CD14-positive monocyte (primary cell): ENCODE results near the gene TMEM169. TPM values are rescaled to one million over a fixed set of nuclear protein-coding genes. Genes with fewer than 3 reads are reported as not detected.

Source experiments
- DNase-seq, 3 donors: peaks; one replicate each; pipeline ENCODE4 v3.0.0-alpha.2; 2011 to 2022
- H2AFZ ChIP-seq: 2 replicates; pipeline ENCODE4 v1.6.0; 2012; ENCODE audit warnings: mild to moderate bottlenecking, low read depth, low read length, inconsistent platforms; ENCODE audit not compliant: insufficient read depth, poor library complexity, severe bottlenecking
- H3K27ac ChIP-seq, 2 donors: 1 replicate in 1 of 2; 2 replicates in 1 of 2; pipeline ENCODE4 v1.5.1; 2012 to 2013; ENCODE audit warnings: low read length in 2 of 2, control low read depth in 1 of 2, inconsistent platforms in 1 of 2, low read depth in 1 of 2, mild to moderate bottlenecking in 1 of 2
- H3K27me3 ChIP-seq, 2 donors: one replicate each; pipeline versions ENCODE4 v1.6.0 to v1.6.1; 2011 to 2013; ENCODE audit warnings: low read length in 2 of 2; ENCODE audit not compliant: control insufficient read depth in 2 of 2, insufficient read depth in 2 of 2
- H3K36me3 ChIP-seq, 2 donors: replicated peaks in 1 of 2; 1 replicate in 1 of 2; 2 replicates in 1 of 2; pipeline versions ENCODE4 v1.5.1 to v1.6.1; 2012 to 2013; ENCODE audit warnings: low read length in 2 of 2, control low read depth in 1 of 2, inconsistent platforms in 1 of 2, mild to moderate bottlenecking in 1 of 2; ENCODE audit not compliant: insufficient read depth in 2 of 2, control insufficient read depth in 1 of 2
- H3K4me1 ChIP-seq, 2 donors: 1 replicate in 1 of 2; 2 replicates in 1 of 2; pipeline versions ENCODE4 v1.5.1 to v1.6.1; 2012 to 2013; ENCODE audit warnings: low read length in 2 of 2, control low read depth in 1 of 2, inconsistent platforms in 1 of 2, mild to moderate bottlenecking in 1 of 2, moderate library complexity in 1 of 2; ENCODE audit not compliant: insufficient read depth in 2 of 2, control insufficient read depth in 1 of 2
- H3K4me2 ChIP-seq: replicated peaks from 2 replicates; pipeline ENCODE3; 2012; ENCODE audit warnings: low read length, moderate library complexity, mild to moderate bottlenecking; ENCODE audit not compliant: poor library complexity, severe bottlenecking; ENCODE audit errors: extremely low read depth
- H3K4me3 ChIP-seq, 3 experiments: fragments of 200-600 bp in 1 of 3; sonication (generic) in 1 of 3; replicated peaks in 1 of 3; 1 replicate in 2 of 3; 2 replicates in 1 of 3; pipeline ENCODE4 v1.5.1; 2011 to 2013; ENCODE audit warnings: low read length in 3 of 3, mild to moderate bottlenecking in 3 of 3, control low read depth in 2 of 3, low read depth in 2 of 3, inconsistent platforms in 1 of 3, moderate library complexity in 1 of 3
- H3K79me2 ChIP-seq: 2 replicates; pipeline ENCODE4 v1.6.0; 2012; ENCODE audit warnings: mild to moderate bottlenecking, control low read depth, inconsistent platforms, low read length, moderate library complexity; ENCODE audit not compliant: insufficient read depth
- H3K9ac ChIP-seq: 2 replicates; pipeline ENCODE4 v1.6.0; 2017; ENCODE audit warnings: low read length, mild to moderate bottlenecking; ENCODE audit not compliant: insufficient read depth, poor library complexity, severe bottlenecking
- H3K9me3 ChIP-seq, 2 donors: replicated peaks in 1 of 2; 1 replicate in 1 of 2; 2 replicates in 1 of 2; pipeline versions ENCODE4 v1.5.1 to v1.6.1; 2012 to 2013; ENCODE audit warnings: low read length in 2 of 2, control low read depth in 1 of 2; ENCODE audit not compliant: control insufficient read depth in 1 of 2, insufficient read depth in 1 of 2
- H4K20me1 ChIP-seq: 2 replicates; pipeline ENCODE4 v1.6.0; 2012; ENCODE audit warnings: mild to moderate bottlenecking, low read length, control low read depth, moderate library complexity; ENCODE audit not compliant: insufficient read depth
- H3K27ac Mint-ChIP-seq, 7 donors: one replicate each; pipeline ENCODE4 v1.8.0; 2020; ENCODE audit warnings: mild to moderate bottlenecking in 7 of 7, mixed read lengths in 7 of 7, moderate library complexity in 6 of 7, inconsistent platforms in 2 of 7
- H3K27me3 Mint-ChIP-seq, 3 donors: one replicate each; pipeline ENCODE4 v1.8.0; 2021 to 2022; ENCODE audit warnings: low read depth in 3 of 3, mild to moderate bottlenecking in 3 of 3, mixed read lengths in 3 of 3, moderate library complexity in 3 of 3, inconsistent platforms in 1 of 3
- H3K36me3 Mint-ChIP-seq, 2 donors: one replicate each; pipeline ENCODE4 v1.8.0; 2020; ENCODE audit warnings: mixed read lengths in 2 of 2, inconsistent platforms in 1 of 2, mild to moderate bottlenecking in 1 of 2
- H3K4me1 Mint-ChIP-seq: one replicate; pipeline ENCODE4 v1.8.0; 2020; ENCODE audit warnings: mild to moderate bottlenecking, mixed read lengths
- H3K4me3 Mint-ChIP-seq, 2 donors: one replicate each; pipeline ENCODE4 v1.8.0; 2020; ENCODE audit warnings: mild to moderate bottlenecking in 2 of 2, mixed read lengths in 2 of 2, moderate library complexity in 1 of 2
- H3K9me3 Mint-ChIP-seq, 7 donors: one replicate each; pipeline ENCODE4 v1.8.0; 2020 to 2022; ENCODE audit warnings: mixed read lengths in 7 of 7, mild to moderate bottlenecking in 6 of 7, moderate library complexity in 6 of 7, inconsistent platforms in 2 of 7
- WGBS: methylation state at CpG from one replicate; pipeline ENCODE4 v1.1.5; 2013; ENCODE audit warnings: missing lambda C conversion rate; ENCODE audit not compliant: insufficient coverage; 5-methylcytosine and 5-hydroxymethylcytosine counted together
- intact Hi-C, 2 donors: fragments of 100-400 bp; cut with micrococcal nuclease; formaldehyde crosslinking; loops; one replicate each; pipeline versions ENCODE4 v1.15.0 to v1.15.1; 2023
- polyA plus RNA-seq, 3 donors: library from polyadenylated mRNA; depleted of rRNA in 1 of 3; unstranded in 2 of 3; stranded (reverse) in 1 of 3; fragments of 300-500 nt in 2 of 3; fragments of >200 nt in 1 of 3; fragmentation: Illumina TruSeq in 2 of 3; gene quantifications; 1 replicate in 2 of 3; 2 replicates in 1 of 3; pipeline ENCODE4 v1.2.3, GENCODE V29; 2012 to 2021
- TF ChIP-seq, protein P1 (sequence below): fragments of 200-600 bp; IDR thresholded peaks from one replicate; pipeline ENCODE4 v1.8.0; 2022; ENCODE audit warnings: antibody characterized with exemption, mild to moderate bottlenecking

Gene TMEM169
- polyA plus RNA-seq, 3 donors, result 0.24 to 0.92 (median 0.74) TPM

DNA sequence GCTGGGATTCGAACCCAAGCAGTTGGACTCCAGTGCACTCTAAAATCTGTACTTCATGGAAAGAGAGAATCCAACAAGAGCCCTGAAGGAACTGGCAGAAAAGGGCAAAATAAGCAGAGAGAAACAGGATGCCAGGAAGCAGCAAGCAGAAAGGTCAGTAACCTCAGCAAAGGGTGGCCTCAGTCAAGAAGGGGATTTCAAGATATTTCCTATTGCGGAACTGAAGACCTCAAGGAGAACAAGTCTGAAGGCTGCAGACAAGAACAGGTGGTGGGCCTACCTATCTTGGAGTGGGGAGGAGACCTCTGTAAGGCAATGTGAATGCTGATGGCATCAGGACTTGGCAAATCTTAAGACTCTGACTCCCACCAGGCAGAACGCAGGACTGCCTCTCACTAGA, 48.3 kb upstream of the TMEM169 start:
- Histone ChIP-seq H3K4me3 (no peak overlapping the region), H3K27ac (no peak overlapping the region), H2AFZ (no peak overlapping the region), H3K4me1 (no peaks in the 10 kb centered on the region), H3K4me2 (no peak overlapping the region), H3K36me3 (peaks cover 0 to 47% of the 10 kb centered on the region in 2 donors), H3K9me3 (no peaks in the 10 kb centered on the region), H3K79me2 (no peaks in the 10 kb centered on the region), H3K27me3 (no peaks in the 10 kb centered on the region), H3K9ac (no peak overlapping the region), H4K20me1 (no peaks in the 10 kb centered on the region)
- Mint-ChIP-seq H3K27ac (no peak overlapping the region), H3K4me3 (no peak overlapping the region), H3K9me3 (no peaks in the 10 kb centered on the region), H3K27me3 (no peaks in the 10 kb centered on the region), H3K4me1 (no peaks in the 10 kb centered on the region), H3K36me3 (peaks cover 39 to 46% of the 10 kb centered on the region in 2 donors)
- intact Hi-C loops, result loop anchor here (5.0 to 10.0 kb wide), 2 partner anchors 631 to 634 kb away; no protein-coding TSS in a partner anchor
- WGBS, result 100% methylated on average over 3 of the region's 3 CpGs
- DNase-seq, result no peak
- TF ChIP-seq, protein P1, sequence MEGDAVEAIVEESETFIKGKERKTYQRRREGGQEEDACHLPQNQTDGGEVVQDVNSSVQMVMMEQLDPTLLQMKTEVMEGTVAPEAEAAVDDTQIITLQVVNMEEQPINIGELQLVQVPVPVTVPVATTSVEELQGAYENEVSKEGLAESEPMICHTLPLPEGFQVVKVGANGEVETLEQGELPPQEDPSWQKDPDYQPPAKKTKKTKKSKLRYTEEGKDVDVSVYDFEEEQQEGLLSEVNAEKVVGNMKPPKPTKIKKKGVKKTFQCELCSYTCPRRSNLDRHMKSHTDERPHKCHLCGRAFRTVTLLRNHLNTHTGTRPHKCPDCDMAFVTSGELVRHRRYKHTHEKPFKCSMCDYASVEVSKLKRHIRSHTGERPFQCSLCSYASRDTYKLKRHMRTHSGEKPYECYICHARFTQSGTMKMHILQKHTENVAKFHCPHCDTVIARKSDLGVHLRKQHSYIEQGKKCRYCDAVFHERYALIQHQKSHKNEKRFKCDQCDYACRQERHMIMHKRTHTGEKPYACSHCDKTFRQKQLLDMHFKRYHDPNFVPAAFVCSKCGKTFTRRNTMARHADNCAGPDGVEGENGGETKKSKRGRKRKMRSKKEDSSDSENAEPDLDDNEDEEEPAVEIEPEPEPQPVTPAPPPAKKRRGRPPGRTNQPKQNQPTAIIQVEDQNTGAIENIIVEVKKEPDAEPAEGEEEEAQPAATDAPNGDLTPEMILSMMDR, result no peak

GRCh38 chr2:216034065-216034464, 47.7 kb upstream of the TMEM169 start:
- 89% methylated on average over 1 of the region's 1 CpG for WGBS
- no peak overlapping the region for H3K4me2 ChIP-seq
- no peaks in the 10 kb centered on the region for H3K27me3 Mint-ChIP-seq
- H3K36me3 Mint-ChIP-seq, result peaks cover 42 to 49% of the 10 kb centered on the region in 2 donors
- H3K9me3 Mint-ChIP-seq, result no peaks in the 10 kb centered on the region
- no peak overlapping the region for H3K9ac ChIP-seq
- H3K4me1 ChIP-seq, result no peaks in the 10 kb centered on the region
- H3K4me3 Mint-ChIP-seq, result no peak overlapping the region
- H3K36me3 ChIP-seq, result peaks cover 0 to 46% of the 10 kb centered on the region in 2 donors
- no peak overlapping the region for H3K27ac Mint-ChIP-seq
- intact Hi-C loops, result loop anchor here (5.0 to 10.0 kb wide), 2 partner anchors 631 to 633 kb away; no protein-coding TSS in a partner anchor
- no peak overlapping the region for H3K27ac ChIP-seq
- H2AFZ ChIP-seq, result no peak overlapping the region
- H3K4me1 Mint-ChIP-seq, result no peaks in the 10 kb centered on the region
- peak; percentile 18 to 52 (median 47) for DNase-seq
- H4K20me1 ChIP-seq, result no peaks in the 10 kb centered on the region
- no peaks in the 10 kb centered on the region for H3K79me2 ChIP-seq
- TF ChIP-seq, protein P1, result peak; percentile 84
- H3K27me3 ChIP-seq, result no peaks in the 10 kb centered on the region
- no peaks in the 10 kb centered on the region for H3K9me3 ChIP-seq
- H3K4me3 ChIP-seq, result no peak overlapping the region
